IPS-15b (cell line): Measurements from ENCODE around the gene WFS1.

Source experiments
- H3K27me3 ChIP-seq: one replicate; pipeline ENCODE4 v1.6.1; 2013; ENCODE audit warnings: low read length; ENCODE audit not compliant: control insufficient read depth, insufficient read depth
- H3K36me3 ChIP-seq: one replicate; pipeline ENCODE4 v1.6.1; 2013; ENCODE audit warnings: low read length; ENCODE audit not compliant: control insufficient read depth, insufficient read depth
- H3K4me1 ChIP-seq: one replicate; pipeline ENCODE4 v1.6.1; 2013; ENCODE audit warnings: mild to moderate bottlenecking, low read length; ENCODE audit not compliant: control insufficient read depth, insufficient read depth
- H3K4me3 ChIP-seq: one replicate; pipeline ENCODE4 v1.5.1; 2013; ENCODE audit warnings: low read depth, low read length
- H3K9ac ChIP-seq: one replicate; pipeline ENCODE4 v1.6.1; 2013; ENCODE audit warnings: low read depth, mild to moderate bottlenecking, low read length
- H3K9me3 ChIP-seq: one replicate; pipeline ENCODE4 v1.6.1; 2013; ENCODE audit warnings: mild to moderate bottlenecking, low read length; ENCODE audit not compliant: control insufficient read depth, insufficient read depth

The WFS1 gene

DNA sequence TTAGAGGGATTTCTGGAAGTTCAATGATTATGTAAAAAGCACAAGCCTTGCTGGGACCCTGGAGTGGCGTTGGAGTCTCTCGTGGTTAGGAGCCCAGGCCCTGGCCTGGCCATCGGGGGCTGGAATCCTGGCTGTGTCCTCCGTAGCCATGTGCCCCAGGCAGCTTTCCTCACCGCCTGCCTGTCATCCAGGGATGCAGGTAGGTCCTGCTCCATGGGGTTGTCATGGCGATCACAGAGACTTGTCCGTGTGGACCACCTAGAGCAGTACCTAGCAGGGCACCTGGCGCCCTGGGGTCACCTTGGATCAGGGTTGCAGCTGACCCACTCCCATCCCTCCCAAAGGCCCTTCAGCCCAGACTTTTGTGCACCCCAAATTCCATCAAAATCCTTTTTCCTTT, 30.2 kb upstream of the WFS1 start:
- Histone ChIP-seq H3K4me3 (no peak overlapping the region), H3K9me3 (peaks cover 10% of the 10 kb centered on the region), H3K36me3 (peaks cover 2% of the 10 kb centered on the region), H3K27me3 (peaks cover 4% of the 10 kb centered on the region), H3K4me1 (no peaks in the 10 kb centered on the region), H3K9ac (no peak overlapping the region)

DNA sequence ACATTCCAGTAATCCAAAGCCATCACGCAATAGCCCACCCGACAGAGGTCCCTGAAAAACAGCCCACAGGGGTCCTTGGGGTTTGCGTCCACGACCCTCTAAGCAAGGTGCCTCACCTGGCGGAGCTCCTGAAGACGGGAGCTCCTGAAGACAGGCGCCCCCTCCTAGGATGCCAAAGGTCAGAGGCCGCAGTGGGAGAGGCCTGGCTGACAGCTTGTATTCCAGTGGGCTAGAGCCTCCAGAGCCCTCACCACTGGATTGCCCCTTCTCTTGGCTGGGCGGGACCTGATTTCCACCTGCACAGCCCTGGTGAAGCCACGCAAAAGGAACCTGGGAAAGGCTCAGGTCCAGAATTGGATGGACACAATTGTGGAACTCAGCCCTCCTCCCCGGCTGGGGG, 29.7 kb upstream of the WFS1 start:
- H3K36me3 ChIP-seq, result peaks cover 2% of the 10 kb centered on the region
- peaks cover 10% of the 10 kb centered on the region for H3K9me3 ChIP-seq

DNA sequence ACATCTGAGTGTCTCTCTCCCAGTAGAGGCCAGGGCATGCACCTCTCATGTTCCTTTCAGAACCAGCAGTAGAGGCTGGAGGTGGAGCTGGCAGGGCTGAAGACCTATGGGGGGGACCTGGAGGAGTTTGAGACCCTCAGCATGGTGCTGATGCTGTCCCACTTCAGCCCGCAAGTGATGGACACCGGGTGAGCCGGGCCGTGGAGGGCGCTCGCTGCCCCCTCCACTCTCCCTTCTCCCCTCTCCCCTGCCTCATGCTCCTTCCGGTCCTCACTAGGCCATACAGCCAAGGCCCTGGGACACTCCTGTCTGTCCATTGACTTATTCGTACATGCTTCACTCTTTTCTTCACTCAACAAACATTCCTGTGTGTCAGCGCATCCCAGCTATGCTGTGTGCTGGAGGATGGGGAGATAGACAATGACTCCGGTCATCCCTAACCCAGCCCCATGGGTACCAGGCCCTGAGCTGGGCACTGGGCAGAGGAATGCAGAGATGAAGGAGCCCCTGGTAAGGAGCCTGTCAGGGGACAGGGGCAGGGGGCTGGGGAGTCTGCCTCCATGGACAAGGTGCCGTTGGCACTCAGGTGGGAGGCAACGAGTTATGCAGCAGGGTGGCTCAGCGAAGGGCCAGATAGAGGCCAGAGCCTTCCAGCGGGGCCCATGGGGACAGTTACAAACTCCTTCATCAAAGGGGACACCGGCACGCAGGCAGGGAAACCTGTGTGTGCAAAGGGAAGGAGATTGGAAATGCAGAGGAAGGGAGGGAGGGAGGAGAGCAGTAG, 28.4 kb upstream of the WFS1 start:
- Histone ChIP-seq H3K9ac (no peak overlapping the region), H3K4me3 (no peak overlapping the region), H3K9me3 (peaks cover 10% of the 10 kb centered on the region), H3K27me3 (peaks cover 4% of the 10 kb centered on the region), H3K4me1 (no peaks in the 10 kb centered on the region), H3K36me3 (peaks cover 2% of the 10 kb centered on the region)

More for the DNA sequence above, 29.7 kb upstream of the WFS1 start:
- no peak overlapping the region for H3K4me3 ChIP-seq
- no peak overlapping the region for H3K9ac ChIP-seq
- peaks cover 4% of the 10 kb centered on the region for H3K27me3 ChIP-seq
- H3K4me1 ChIP-seq, result no peaks in the 10 kb centered on the region

DNA sequence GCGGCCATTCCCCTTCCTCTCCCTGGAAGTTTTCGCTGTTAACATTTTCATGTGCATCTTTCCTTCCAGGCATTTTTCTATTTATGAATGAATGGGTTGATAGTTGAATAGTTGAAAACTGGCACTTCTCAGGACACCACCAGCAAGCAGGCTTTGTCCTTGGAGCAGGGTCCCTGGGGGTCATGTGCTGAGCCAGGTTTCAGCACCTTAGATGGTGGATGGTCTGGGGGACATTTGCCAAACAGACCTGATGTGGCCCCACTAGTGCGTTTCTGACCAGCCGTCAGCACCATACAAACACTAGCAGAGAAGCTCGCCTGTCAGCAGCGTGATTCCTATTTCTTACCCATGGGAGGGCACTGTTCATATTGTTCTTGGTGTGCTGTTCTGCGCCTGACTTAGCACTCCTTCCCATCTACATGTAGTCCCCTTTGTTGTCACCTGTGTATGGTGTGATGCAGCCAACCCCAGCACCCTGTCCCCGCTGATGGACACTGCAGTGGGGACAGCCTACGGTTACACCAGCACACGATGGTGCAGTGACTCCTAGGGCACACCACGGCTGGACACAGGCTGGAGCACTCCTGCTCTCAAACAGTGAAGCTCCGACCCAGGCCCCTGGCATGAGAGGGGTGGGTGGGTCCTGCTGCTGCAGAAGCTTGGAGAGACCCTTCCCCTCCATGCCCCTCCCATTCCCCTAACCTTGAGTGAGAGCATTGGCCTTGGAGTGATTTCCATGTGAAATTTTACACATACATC, 27.2 kb upstream of the WFS1 start:
- H3K4me1 ChIP-seq, result no peaks in the 10 kb centered on the region
- peaks cover 4% of the 10 kb centered on the region for H3K27me3 ChIP-seq
- H3K9me3 ChIP-seq, result peaks cover 10% of the 10 kb centered on the region
- H3K9ac ChIP-seq, result no peak overlapping the region
- no peak overlapping the region for H3K4me3 ChIP-seq
- peaks cover 2% of the 10 kb centered on the region for H3K36me3 ChIP-seq

DNA sequence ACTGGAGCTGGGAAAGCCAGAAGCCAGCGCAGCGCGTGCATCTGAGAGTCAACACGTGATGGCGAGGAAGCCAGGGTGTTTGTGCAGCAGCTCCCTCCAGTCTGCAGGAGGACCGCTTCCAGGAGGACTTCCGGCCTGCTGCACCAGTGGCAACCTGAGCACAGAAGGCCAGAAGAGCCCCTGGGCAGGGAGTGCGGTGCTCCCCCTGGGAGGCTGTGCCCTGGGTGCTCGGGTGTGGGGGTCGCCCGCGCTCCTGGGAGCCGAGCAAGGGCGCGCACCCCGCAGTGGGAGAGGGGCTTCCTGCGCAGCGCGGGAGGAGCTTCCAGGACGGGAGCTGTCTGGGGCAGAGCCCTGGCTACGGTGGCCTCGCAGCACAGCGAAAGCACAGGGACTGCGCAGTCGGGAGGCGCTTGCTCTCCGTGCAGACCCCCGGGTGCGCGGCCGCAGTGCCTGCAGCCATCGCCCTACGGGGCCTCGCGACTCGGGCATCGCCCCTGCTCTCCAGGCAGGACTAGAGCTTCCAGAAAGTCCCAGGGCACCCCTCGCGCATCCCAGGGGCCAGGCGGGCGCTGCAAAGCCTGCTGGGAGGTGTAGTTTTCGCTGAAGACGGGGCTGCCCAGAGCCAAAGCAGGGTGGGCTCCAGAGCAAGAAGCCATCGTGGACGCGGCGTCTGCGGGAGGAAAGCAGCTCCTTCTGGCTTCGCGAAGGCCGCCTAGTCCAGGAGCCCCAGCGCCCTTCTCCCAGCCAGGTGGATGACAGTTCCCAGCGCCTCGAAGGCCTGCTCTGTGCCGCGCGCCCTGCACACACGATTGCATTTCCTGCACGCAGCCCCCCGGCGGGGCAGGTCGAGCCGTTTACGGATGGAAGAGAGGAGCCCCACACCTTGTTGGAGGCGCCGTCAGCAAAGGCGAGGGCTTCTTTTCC, 24.1 kb upstream of the WFS1 start:
- no peaks in the 10 kb centered on the region for H3K4me1 ChIP-seq
- peaks cover 2% of the 10 kb centered on the region for H3K36me3 ChIP-seq
- H3K4me3 ChIP-seq, result peak overlapping the region; percentile 23
- H3K9me3 ChIP-seq, result peaks cover 10% of the 10 kb centered on the region
- peaks cover 6% of the 10 kb centered on the region for H3K27me3 ChIP-seq
- no peak overlapping the region for H3K9ac ChIP-seq

DNA sequence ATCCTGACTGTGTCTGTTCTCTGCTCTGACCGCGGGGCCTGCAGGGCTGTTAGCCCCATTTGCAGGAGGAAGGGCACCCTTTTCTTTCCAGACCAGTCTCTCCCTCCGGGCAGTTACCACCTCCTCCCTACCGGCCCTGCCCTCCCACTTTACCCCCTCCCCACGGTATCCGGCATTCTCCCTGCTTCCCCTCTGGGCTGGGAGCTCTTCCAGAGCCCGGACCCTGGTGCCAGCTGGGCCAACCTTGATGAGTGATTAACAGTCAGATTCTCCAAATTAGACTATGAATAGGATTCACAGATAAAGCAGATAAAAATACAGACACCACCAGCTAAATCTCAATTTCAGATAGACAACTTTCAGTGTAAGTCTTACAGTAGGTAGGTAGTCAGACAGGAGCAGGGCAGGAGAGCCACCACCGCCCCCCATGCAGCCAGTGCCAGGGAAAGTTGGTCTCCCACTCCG, 23.4 kb upstream of the WFS1 start:
- no peak overlapping the region for H3K4me3 ChIP-seq
- no peak overlapping the region for H3K9ac ChIP-seq
- peaks cover 10% of the 10 kb centered on the region for H3K9me3 ChIP-seq
- H3K4me1 ChIP-seq, result no peaks in the 10 kb centered on the region
- peaks cover 6% of the 10 kb centered on the region for H3K27me3 ChIP-seq
- H3K36me3 ChIP-seq, result peaks cover 2% of the 10 kb centered on the region

DNA sequence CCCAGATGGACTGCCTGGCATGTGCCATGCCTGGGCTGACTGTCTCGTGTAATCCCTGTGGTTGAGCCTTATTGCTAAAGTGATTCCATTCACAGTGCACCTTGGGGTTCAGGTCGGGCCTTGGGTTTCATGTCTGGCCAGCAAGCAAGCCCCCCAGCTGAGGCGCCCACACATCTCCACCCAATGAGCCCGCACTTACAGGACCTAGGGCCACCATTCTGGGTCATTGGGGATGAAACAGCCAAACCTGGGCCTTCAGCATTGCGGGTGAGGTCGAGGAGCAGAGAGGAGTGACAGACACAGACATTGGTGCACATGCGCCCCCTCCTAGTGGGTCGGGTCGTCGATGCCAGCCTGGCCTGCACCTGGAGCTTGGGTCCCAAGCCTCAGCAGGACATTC, 21.3 kb upstream of the WFS1 start:
- Histone ChIP-seq H3K9me3 (peaks cover 10% of the 10 kb centered on the region), H3K4me1 (no peaks in the 10 kb centered on the region), H3K9ac (no peak overlapping the region), H3K36me3 (peaks cover 2% of the 10 kb centered on the region), H3K27me3 (peaks cover 6% of the 10 kb centered on the region), H3K4me3 (no peak overlapping the region)

DNA sequence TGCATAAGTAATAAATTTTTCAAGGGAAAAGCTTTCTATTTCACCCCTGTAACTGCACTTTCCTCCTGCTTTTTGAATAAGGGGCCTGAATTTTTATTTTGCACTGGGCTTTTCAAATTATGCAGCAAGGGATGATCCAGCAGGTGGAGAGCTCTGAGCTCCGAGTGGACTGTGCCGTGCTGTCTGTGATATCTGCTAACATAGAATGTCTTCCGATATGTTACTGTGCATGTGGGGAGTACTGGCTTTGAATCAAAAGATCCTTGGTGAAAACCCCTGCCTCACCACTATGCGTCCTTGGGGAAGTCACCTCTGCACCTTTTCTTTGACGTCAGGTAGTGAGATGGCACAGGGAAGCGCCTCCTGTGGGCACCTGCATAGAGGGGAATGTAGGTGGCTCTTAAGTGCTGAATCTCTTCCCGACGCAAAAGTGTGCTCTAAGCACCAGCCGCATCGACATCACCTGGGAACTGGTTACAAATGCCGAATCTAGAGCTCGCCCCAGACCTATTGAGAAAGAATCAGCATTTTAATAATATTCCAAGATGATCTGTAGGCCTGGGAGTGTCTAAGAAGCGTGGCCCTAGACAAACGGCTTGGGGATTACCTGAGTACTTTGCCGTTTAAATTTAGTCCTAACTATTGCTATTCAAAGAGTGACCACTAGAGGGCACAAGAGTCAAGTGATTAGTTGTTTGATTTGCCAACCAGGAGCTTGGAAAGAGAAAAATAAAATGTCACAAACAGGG, 19.2 kb upstream of the WFS1 start:
- H3K36me3 ChIP-seq, result no peaks in the 10 kb centered on the region
- no peaks in the 10 kb centered on the region for H3K9me3 ChIP-seq
- no peak overlapping the region for H3K9ac ChIP-seq
- H3K4me3 ChIP-seq, result no peak overlapping the region
- H3K4me1 ChIP-seq, result no peaks in the 10 kb centered on the region
- H3K27me3 ChIP-seq, result peaks cover 2% of the 10 kb centered on the region

DNA sequence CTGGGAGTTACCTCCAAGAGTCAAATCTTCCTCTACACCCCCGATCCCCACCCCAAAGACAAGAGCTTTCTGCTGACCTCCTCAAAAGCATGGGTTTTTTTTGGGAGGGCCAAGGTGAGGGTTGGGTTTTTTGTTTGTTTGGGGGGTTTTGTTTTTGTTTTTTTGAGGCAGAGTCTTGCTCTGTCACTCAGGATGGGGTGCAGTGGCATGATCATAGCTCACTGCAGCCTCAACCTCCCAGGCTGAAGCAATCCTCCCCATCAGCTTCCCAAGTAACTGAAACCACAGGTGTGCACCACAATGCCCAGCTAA, 18.7 kb upstream of the WFS1 start:
- H3K36me3 ChIP-seq, result no peaks in the 10 kb centered on the region
- H3K4me3 ChIP-seq, result no peak overlapping the region
- peaks cover 2% of the 10 kb centered on the region for H3K27me3 ChIP-seq
- H3K9ac ChIP-seq, result no peak overlapping the region
- H3K4me1 ChIP-seq, result no peaks in the 10 kb centered on the region
- H3K9me3 ChIP-seq, result no peaks in the 10 kb centered on the region

DNA sequence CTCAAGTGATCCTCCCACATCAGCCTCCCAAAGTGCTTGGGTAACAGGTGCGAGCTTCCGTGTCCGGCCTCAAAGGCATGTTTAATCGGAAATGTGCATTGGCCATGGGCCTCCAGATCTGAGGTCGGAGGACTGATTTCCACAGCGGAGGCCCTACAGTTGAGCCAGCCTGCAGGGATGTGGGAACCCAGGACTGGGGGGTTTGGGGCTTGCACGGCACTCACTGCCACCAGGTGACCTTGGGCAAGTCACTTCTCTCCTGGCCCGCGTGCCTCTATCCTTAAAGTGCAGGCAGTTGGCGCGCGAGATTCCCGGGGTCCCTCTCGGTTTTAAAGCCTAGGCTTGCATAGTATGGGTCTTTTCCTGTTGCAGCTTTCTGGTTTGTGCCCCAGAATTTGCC, 18.3 kb upstream of the WFS1 start:
- Histone ChIP-seq H3K9me3 (no peaks in the 10 kb centered on the region), H3K27me3 (peaks cover 2% of the 10 kb centered on the region), H3K4me3 (no peak overlapping the region), H3K9ac (no peak overlapping the region), H3K4me1 (no peaks in the 10 kb centered on the region), H3K36me3 (no peaks in the 10 kb centered on the region)

DNA sequence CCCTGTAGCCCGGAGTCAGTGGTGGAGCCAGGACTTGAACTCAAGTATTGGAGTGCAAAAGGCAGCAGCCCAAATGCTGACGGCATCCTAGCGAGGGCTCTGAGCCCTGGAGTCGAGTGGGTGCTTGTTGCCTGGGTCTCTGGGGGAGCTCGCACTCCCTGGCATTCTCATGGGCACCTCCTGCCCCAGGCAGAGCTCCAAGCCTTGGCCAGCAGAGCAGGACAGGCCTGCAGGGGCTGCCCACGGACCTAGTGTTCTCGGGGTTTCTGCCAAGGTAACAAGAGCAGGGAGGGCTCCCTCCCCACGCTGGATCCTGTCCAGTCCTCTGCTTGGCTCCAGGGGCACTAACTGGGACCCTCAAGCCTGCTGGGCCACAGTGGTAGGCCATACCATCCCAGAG, 17.6 kb upstream of the WFS1 start:
- H3K27me3 ChIP-seq, result peaks cover 2% of the 10 kb centered on the region
- no peak overlapping the region for H3K9ac ChIP-seq
- H3K36me3 ChIP-seq, result no peaks in the 10 kb centered on the region
- no peak overlapping the region for H3K4me3 ChIP-seq
- H3K9me3 ChIP-seq, result no peaks in the 10 kb centered on the region
- H3K4me1 ChIP-seq, result no peaks in the 10 kb centered on the region
